HG02970 (cell line): ENCODE results near the gene SNRPF.
"Not testable (repeated sequence)": the region's sequence is repeated elsewhere in the genome, so short reads cannot be mapped to it uniquely, and the experiment has no call there.

Experiments
- ATAC-seq: cut with Tn5 transposase; IDR thresholded peaks from one replicate; pipeline ENCODE4 v1.9.1; 2021; ENCODE audit warnings: mild to moderate bottlenecking, moderate library complexity, moderate number of reproducible peaks; ENCODE audit not compliant: unreplicated experiment, low FRiP score

SNRPF gene

DNA sequence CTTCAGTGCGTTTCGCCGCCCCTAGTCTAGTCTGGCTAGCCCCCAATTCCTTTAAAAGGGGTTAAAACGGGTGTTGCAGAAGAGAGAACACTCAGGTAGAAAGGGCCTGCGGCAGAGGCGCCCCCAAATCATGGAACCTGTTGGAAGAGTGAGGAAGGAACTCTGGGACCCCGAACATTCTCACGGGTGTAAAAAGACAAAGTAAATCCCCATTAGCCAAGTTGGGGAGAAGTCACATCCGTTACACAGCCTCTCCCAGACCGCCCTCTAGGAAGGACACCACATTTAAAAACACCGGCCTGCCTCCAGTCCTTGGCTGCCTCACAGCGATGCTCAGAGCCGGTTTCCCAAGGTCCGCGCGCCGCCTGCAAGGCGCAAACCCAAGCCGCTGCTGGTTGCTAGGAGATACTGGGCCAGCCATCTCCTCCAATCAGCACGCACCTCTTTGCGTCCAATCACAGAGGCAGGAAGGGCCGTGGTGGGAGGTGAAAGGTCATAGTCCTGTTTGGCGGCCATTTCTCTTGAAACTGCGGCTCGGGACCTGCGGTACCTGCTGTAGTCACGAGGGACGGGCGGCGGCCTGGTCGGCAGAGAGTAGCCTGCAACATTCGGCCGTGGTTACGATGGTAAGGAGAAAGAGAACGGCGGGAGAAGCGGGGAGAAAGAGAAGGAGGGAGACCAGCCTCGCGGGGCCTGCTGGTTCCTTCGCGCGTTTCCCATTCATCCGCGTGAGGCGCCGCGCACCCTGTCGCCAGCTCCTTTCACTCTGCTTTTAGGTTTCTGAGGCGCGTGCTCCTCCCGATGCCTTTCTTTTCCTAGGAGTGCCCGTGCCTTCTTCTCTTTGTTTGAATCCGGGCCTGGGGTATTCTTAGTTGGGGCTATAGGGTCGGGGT is at the start of gene SNRPF:
Gene SNRPF, plus strand, starts transcription at position 502 of the 893 bp plus-strand sequence. Its CDS starts 122 bp downstream, at position 624.
- peak; percentile 99 for ATAC-seq

DNA sequence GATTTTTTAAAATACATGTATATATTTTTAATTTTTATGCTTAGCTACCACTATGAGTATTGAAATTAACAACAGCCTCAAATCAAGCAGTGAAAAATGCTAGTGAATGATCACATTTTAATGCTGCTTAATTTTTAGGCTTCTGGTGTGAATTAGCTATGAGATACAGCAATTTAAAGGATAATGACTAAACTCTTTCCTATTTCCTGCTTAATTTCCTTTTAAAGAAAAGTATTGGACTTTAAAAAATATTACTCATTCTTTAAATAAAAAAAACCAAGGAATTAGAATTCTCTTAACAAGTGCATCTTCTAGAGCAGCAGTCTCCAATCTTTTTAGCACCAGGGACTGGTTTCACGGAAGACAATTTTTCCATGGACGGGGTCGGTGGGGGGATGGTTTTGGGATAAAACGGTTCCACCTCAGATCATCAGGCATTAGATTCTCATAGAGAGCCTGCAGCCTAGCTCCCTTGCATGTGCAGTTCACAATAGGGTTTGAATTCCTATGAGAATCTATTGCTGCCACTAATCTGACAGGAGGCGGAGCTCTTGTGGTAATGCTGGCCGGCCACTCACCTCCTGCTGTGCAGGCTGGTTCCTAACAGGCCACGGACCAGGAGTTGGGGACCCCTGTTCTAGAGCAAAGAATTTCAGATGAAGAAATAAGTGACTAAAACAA is 49.6 kb upstream of the SNRPF start:
- ATAC-seq = no peak

- no peak for ATAC-seq
These were observed 48.3 kb upstream of the SNRPF start for GRCh38 chr12:95810411-95810810.

- not testable (repeated sequence) for ATAC-seq
These were observed 46.6 kb upstream of the SNRPF start for GRCh38 chr12:95812155-95812554.

- ATAC-seq = no peak
These were observed 43.0 kb upstream of the SNRPF start for GRCh38 chr12:95815632-95816212.

DNA sequence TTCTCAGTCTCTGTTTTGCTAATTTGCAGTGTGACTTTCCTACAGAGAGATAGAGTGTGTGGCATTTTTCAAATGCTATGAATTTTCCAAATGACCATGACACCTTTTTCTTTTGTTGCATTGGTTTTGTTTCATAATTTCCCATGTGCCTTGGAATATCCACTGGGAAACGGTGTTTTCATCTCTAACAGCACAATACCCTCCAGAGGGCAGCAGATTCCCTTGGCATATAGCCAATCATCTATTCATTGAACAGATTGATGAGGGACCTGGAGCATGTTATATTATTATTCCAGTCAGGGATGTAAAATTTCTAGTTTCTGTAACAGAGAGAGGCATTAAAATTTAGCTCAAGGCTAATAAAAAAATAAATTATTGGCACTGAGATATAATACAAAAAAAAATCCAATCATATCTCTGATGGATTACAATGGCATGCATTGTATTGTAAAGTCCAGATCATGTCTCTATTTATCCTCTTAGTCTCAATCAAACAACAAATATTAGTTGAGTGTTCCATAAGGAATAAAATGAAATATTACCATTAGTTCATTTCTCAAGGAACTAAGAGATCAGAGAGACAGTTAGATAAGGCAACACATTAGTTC is 38.6 kb upstream of the SNRPF start:
- ATAC-seq = no peak

DNA sequence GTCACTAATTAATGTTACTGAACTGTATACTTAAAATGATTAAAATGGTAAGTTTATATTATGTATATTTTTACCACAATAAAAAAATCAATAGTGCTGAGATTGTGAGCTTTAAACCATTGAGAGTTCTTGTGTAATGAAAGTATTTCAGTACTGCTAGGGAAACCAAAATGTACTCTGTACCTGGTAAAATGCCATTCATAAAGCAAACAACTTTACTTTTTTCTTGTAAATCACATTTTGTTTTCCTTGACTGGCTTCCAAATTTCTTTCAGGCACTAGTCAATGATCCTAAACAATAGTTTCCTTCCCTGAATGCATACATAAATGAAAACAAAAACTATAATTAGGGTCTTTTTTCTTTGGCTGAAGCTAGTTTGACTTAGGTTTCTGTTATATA is 29.4 kb upstream of the SNRPF start:
- ATAC-seq = no peak

GRCh38 chr12:95830335-95831089 is 28.2 kb upstream of the SNRPF start:
- no peak for ATAC-seq

DNA sequence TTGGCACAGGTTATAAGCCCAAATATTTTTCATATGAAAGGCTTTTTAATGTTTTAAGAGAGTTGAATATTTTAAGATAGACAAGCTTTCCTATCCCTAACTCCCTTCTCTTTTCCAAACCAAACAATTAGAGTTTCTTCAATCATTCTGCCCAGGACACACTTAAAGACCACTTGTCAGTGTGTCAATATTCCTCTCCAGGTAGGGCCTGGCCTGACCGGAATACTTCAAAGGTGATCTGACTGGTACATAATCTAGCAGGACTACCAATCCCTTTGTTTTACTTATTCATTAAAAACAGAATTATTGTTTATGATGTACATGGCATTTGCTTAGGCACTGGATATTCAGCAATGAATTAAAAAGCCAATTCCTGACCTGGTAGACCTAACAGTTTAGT is 24.2 kb upstream of the SNRPF start:
- ATAC-seq = no peak

DNA sequence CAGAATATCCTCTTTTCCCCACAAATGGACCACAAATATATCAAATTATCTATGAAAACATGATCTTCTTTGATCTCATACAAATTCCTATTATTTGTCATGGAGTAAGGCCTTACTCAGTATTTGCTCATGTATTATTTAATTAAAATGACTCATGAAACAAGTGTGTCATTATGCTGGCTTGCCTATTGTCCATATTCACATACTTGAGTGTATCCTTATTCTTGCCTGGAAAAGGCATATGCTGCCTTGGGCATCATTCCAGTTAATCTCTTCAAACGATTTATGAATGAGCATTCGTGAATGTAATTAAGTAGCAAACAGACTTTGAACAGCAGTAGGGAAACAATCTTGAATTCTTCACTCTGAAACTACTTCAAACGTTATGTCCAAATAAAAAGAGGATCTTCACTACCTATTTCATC is 22.6 kb upstream of the SNRPF start:
- no peak for ATAC-seq

DNA sequence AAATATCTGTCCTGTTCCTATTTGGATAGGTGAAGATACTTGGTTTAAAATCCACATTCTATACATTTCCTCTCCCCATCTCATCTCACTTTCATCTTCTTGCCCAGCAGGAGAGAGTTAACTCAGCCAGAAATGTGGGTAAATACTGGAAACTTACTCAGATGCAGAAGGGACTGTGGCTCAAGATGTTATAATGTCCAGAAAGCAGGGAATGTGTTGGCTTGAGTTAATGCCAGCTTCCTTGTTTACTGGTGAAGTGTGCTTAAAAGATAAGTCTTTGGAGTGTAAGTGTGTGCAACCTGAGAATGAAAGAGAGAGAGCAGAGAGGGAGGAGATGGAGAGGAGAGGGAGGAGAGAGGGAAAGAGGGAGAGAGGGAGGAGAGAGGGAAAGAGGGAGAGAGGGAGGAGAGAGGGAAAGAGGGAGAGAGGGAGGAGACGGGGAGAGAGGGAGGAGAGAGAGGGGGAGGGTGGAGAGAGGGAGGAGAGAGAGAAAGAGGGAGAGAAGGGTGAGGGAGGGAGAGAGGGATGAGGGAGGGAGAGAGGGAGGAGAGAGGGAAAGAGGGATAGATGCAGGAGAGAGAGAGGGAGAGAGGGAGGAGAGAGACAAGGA is 22.0 kb upstream of the SNRPF start:
- no peak for ATAC-seq

GRCh38 chr12:95837240-95838038 is 21.3 kb upstream of the SNRPF start:
- ATAC-seq = no peak

- no peak for ATAC-seq
These were observed 20.6 kb upstream of the SNRPF start for GRCh38 chr12:95838125-95838524.

DNA sequence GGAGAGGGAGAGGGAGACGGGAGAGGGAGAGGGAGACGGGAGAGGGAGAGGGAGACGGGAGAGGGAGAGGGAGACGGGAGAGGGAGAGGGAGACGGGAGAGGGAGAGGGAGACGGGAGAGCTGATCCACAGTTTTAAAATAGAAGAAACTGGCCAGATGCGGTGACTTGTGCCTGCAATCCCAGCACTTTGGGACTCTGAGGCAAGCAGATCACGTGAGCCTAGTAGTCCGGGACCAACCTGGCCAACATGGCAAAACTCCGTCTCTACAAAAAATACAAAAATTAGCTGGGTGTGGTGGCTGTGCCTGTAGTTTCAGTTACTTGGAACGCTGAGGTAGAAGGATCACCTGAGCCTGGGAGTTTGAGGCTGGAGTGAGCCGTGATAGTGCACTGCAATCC is 16.3 kb upstream of the SNRPF start:
- not testable (repeated sequence) for ATAC-seq

DNA sequence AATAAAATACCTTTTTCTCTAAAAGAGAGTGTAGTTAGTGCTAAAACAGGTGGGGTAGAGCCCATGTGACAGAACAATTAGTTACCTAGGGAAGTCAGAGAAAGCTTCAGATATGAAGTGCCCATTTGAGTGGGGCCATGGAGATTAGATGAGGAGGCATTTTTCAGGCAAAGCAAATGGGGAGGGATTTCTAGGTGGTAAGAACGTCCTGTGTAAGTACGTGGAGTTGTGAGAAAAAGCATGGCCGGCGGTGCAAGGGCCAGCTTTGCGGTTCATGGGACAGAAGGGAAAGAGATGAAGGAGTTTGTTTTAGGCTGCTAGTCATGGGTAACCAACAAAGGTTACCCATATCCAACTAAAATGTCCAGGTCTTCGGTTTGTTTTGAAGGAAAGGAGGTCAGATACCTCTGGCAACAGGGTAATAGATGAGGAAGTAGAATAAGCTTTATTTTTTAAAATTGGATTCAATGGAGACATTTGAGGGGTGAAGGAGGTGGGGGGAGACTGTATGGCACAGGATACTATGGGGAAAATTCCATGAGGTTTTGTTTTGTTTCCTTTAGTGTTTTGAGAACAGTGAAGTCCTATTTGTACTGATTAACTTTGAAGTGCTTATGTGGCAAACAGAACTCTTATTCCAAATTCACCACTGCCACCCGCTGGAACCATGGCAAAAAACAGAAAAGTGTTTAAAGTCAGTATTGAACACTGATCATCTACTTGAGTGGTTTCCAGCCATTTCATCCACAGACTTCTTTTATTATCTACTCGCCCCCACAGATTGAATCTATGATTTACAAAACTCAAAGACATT is 10.0 kb upstream of the SNRPF start:
- ATAC-seq = no peak

GRCh38 chr12:95851606-95852005 is 7.1 kb upstream of the SNRPF start:
- ATAC-seq = no peak

DNA sequence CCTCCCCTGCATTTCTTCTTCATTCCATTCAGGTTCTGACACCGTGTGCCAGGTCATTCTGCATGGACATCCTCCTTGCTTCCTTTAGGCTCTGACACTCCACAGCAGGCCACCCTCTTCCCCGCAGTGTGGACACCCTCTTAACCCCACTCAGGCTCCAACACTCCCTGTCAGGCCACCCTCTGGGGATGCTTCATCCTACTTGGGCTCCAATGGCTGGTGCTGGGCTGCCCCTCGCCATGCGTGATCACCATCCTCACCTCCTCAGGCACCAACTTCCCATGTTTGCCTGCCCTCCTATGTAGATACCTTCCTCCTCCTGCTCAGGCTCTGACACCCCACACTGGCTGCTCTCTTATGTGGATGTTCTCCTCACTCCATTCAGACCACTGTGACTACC is 6.6 kb upstream of the SNRPF start:
- no peak for ATAC-seq

DNA sequence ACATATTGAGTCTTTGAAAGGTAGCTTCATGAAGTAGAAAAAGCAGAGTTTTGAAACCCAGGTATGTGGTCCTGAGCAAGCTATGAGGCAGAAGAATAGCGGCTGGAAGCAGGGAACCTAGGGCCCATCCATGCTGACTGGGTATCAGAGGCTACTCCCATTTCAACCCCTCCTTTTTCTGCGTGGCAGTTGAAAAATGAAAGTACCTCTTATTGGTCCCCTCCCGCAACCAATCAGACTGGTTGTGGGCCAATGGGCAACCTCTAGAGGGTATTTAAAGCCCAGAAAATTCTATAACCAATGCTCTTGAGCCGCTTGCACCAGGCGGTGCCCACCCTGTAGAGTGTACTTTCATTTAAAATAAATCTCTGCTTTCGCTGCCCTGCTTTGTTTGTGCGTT is 1.6 kb upstream of the SNRPF start:
- no peak for ATAC-seq
